Vagina (tissue), 2 donors: ENCODE results near the gene HEXIM2. TPM values are rescaled to one million over a fixed set of nuclear protein-coding genes. Genes with fewer than 3 reads are reported as not detected.

Experiments
- DNase-seq, 2 donors: peaks; one replicate each; pipeline ENCODE4 v3.0.0-alpha.2; 2017; ENCODE audit errors: extremely low spot score in 2 of 2
- H3K27ac ChIP-seq: fragments of 200-600 bp; sonication (generic); one replicate; pipeline ENCODE4 v1.5.1; 2019
- H3K27me3 ChIP-seq: fragments of 200-600 bp; sonication (generic); one replicate; pipeline ENCODE4 v1.5.1; 2019
- H3K36me3 ChIP-seq, 2 donors: fragments of 200-600 bp; sonication (generic); one replicate each; pipeline ENCODE4 v1.5.1; 2017 to 2019
- H3K4me1 ChIP-seq: fragments of 200-600 bp; sonication (generic); one replicate; pipeline ENCODE4 v1.5.1; 2019
- H3K4me3 ChIP-seq, 2 donors: fragments of 200-600 bp; sonication (generic); 1 replicate in 1 of 2; 2 replicates in 1 of 2; pipeline ENCODE4 v1.5.1; 2016 to 2019
- H3K9me3 ChIP-seq: fragments of 200-600 bp; sonication (generic); one replicate; pipeline ENCODE4 v1.5.1; 2019
- POLR2A ChIP-seq, 2 donors: fragments of 450-650 bp; IDR thresholded peaks; one replicate each; pipeline ENCODE4 v1.6.1; 2017; ENCODE audit warnings: antibody characterized with exemption in 2 of 2, mild to moderate bottlenecking in 2 of 2, moderate library complexity in 2 of 2
- POLR2AphosphoS5 ChIP-seq, 2 donors: sonication (generic); formaldehyde crosslinking; IDR thresholded peaks; one replicate each; pipeline ENCODE4 v1.9.0; 2017; ENCODE audit warnings: antibody characterized with exemption in 2 of 2, mild to moderate bottlenecking in 2 of 2, low read depth in 1 of 2; ENCODE audit not compliant: insufficient read depth in 1 of 2
- intact Hi-C: fragments of 100-400 bp; cut with DNase I; formaldehyde crosslinking; loops from one replicate; pipeline ENCODE4 v1.15.1; 2023
- total RNA-seq: library from RNA; depleted of rRNA; stranded (reverse); fragments of >200 nt; gene quantifications from one replicate; pipeline ENCODE4 v1.2.3, GENCODE V29; 2016
- TF ChIP-seq, protein P1 (sequence below), 3 experiments: fragments of 450-650 bp in 2 of 3; fragments of 200-600 bp in 1 of 3; sonication (generic) in 1 of 3; IDR thresholded peaks; one replicate each; pipeline ENCODE4 v1.5.1; 2017 to 2019; ENCODE audit warnings: antibody characterized with exemption in 3 of 3, mild to moderate bottlenecking in 2 of 3, moderate library complexity in 2 of 3

The HEXIM2 gene
- total RNA-seq, 1 donor from 2014 or later: 9.8 TPM

- TF ChIP-seq POLR2A (IDR thresholded peaks at IDR 0.05) (no peak), POLR2AphosphoS5 (IDR thresholded peaks at IDR 0.05; ENCODE audit: insufficient read depth in 1 of 2, low read depth in 1 of 2) (no peak)
- TF ChIP-seq, protein P1, sequence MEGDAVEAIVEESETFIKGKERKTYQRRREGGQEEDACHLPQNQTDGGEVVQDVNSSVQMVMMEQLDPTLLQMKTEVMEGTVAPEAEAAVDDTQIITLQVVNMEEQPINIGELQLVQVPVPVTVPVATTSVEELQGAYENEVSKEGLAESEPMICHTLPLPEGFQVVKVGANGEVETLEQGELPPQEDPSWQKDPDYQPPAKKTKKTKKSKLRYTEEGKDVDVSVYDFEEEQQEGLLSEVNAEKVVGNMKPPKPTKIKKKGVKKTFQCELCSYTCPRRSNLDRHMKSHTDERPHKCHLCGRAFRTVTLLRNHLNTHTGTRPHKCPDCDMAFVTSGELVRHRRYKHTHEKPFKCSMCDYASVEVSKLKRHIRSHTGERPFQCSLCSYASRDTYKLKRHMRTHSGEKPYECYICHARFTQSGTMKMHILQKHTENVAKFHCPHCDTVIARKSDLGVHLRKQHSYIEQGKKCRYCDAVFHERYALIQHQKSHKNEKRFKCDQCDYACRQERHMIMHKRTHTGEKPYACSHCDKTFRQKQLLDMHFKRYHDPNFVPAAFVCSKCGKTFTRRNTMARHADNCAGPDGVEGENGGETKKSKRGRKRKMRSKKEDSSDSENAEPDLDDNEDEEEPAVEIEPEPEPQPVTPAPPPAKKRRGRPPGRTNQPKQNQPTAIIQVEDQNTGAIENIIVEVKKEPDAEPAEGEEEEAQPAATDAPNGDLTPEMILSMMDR (IDR thresholded peaks at IDR 0.05): no peak
- H3K36me3 ChIP-seq: no peaks in the 10 kb centered on the region
- H3K4me3 ChIP-seq: no peak overlapping the region
- peak overlapping the region; percentile 98 for H3K27ac ChIP-seq
- no peaks in the 10 kb centered on the region for H3K9me3 ChIP-seq
- peaks cover 76% of the 10 kb centered on the region for H3K4me1 ChIP-seq
- DNase-seq: no peak
- intact Hi-C loops: no loop called here
- H3K27me3 ChIP-seq: no peaks in the 10 kb centered on the region
Observed at GRCh38 chr17:45127548-45128300, 34.0 kb upstream of the HEXIM2 start.

- Histone ChIP-seq H3K9me3 (no peaks in the 10 kb centered on the region), H3K27ac (peak overlapping the region; percentile 98), H3K27me3 (no peaks in the 10 kb centered on the region), H3K4me3 (no peak overlapping the region), H3K4me1 (peaks cover 70% of the 10 kb centered on the region), H3K36me3 (no peaks in the 10 kb centered on the region)
- intact Hi-C loops: no loop called here
- TF ChIP-seq, protein P1 (IDR thresholded peaks at IDR 0.05): no peak
- TF ChIP-seq POLR2A (IDR thresholded peaks at IDR 0.05) (no peak), POLR2AphosphoS5 (IDR thresholded peaks at IDR 0.05; ENCODE audit: insufficient read depth in 1 of 2, low read depth in 1 of 2) (no peak)
- DNase-seq: no peak
Observed at GRCh38 chr17:45128331-45128730, 33.3 kb upstream of the HEXIM2 start.

GRCh38 chr17:45128989-45129388 is 32.7 kb upstream of the HEXIM2 start:
- H3K4me3 ChIP-seq: no peak overlapping the region
- no peaks in the 10 kb centered on the region for H3K27me3 ChIP-seq
- TF ChIP-seq, protein P1 (IDR thresholded peaks at IDR 0.05): no peak
- no peak for TF ChIP-seq POLR2AphosphoS5 (IDR thresholded peaks at IDR 0.05; ENCODE audit: insufficient read depth in 1 of 2, low read depth in 1 of 2)
- no peak for TF ChIP-seq POLR2A (IDR thresholded peaks at IDR 0.05)
- intact Hi-C loops: no loop called here
- no peaks in the 10 kb centered on the region for H3K36me3 ChIP-seq
- H3K9me3 ChIP-seq: no peaks in the 10 kb centered on the region
- peaks cover 64% of the 10 kb centered on the region for H3K4me1 ChIP-seq
- H3K27ac ChIP-seq: peak overlapping the region; percentile 98
- no peak for DNase-seq

- no peaks in the 10 kb centered on the region for H3K9me3 ChIP-seq
- H3K27me3 ChIP-seq: no peaks in the 10 kb centered on the region
- H3K4me1 ChIP-seq: peaks cover 59% of the 10 kb centered on the region
- no peak for DNase-seq
- H3K4me3 ChIP-seq: no peak overlapping the region
- H3K36me3 ChIP-seq: no peaks in the 10 kb centered on the region
- intact Hi-C loops: no loop called here
- H3K27ac ChIP-seq: peak overlapping the region; percentile 98
- TF ChIP-seq POLR2AphosphoS5 (IDR thresholded peaks at IDR 0.05; ENCODE audit: insufficient read depth in 1 of 2, low read depth in 1 of 2): peak in 1 of 2 donors; percentile 26
- TF ChIP-seq, protein P1 (IDR thresholded peaks at IDR 0.05): no peak
Observed at GRCh38 chr17:45129426-45129939, 32.2 kb upstream of the HEXIM2 start.
